NCI-H128 (cell line): ENCODE data around the gene PPP4C.
"Not testable (repeated sequence)": the region's sequence is repeated elsewhere in the genome, so short reads cannot be mapped to it uniquely, and the experiment has no call there.

Experiments used
- DNase-seq: peaks from one replicate; lab custom pipeline; 2025; ENCODE audit not compliant: unreplicated experiment; lab: John Stamatoyannopoulos, UW

The PPP4C gene

DNA sequence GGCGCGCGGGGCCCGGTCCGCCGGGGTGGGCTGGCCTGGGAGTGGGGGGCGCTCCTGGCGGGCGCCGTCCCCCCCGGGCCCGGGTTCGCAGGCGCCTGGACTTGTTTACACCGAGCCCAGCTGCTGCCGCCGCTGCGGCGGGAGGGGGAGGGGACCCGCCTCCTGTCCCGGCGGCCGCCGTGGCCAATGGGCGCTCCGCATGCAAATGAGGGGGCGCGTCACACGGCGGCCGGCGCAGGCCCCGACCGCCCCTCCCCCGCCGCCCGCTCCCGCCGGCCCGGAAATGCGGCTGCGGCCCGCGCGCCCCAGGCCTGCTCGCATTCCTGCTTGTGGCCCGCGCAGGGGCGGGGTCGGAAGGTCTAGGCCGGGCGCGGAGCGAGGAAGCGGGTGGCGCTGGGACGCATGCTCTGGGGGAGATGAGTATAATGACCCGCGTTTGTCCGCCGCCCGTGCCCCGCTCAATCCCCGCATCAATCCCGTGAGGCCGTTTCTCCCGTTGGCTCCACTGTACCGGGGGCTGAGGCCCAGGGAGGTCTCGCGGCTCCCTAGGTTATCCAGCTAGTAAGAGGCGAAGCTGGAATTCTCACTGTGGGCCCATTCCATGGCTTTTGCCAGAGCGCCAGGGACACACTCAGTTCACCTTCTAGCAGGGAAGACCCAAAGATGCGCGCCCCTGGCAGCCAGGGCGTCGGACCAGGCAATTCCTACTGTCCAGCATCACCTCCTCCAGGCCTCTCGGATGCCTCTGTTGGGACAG lies 20.5 kb downstream of the PPP4C start, which contains the start of gene YPEL3:
Gene YPEL3, minus strand, starts transcription at position 109 of the 757 bp plus-strand sequence. CDS start 731 bp downstream, outside the sequence.
- peak; percentile 41 for DNase-seq

DNA sequence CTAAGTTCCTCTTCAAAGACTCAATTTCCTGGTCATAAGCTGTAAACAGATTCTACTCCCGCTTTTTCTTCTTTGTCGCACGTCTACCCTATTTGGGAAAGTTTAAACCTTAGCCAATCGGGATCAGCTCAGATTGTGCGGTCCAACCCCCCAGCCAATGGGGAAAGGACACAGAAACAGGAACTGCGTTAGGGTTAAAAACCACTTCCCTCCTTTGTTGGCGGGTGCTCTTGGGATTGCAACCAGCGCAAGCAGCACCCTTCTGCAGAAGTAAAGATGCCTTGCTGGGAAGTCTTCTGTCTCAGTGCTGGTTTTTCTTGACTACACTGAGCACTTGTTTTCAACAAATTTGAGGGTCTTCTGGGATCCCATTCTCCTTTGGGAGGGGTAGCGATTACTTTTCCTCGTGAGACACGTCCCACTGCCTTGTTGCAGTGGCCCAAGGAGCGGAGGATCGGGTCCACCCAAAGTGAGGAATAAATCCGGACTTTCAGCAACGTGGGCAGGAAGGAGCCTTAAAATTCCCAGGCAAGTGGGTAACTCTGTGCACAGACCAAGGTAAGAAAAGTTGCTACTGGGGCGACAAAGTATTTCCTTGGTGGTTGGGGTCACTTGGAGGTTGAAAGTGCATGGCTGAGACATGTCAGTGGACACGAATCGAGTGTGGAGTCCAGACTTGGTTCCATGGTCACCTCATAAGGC lies 21.2 kb downstream of the PPP4C start:
- DNase-seq: no peak

DNA sequence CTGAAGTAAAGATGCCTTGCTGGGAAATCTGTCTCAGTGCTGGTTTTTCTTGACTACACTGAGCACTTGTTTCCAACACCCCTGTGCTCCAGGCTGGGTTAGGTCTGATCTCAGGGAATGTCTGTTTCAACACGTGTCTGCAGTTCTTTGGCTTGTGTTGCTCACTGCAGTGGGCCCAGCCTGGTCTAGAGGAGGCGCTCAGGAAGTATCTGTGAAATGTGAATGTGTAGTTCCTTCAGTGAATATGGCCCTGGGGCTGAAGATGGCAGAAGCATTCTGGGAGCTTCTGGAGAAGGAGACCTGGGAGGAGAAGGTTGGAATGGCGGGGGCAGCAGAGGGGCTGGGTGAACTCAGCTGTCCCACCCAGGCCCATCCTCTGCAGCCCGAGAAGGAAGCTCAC lies 28.3 kb downstream of the PPP4C start:
- no peak for DNase-seq

DNA sequence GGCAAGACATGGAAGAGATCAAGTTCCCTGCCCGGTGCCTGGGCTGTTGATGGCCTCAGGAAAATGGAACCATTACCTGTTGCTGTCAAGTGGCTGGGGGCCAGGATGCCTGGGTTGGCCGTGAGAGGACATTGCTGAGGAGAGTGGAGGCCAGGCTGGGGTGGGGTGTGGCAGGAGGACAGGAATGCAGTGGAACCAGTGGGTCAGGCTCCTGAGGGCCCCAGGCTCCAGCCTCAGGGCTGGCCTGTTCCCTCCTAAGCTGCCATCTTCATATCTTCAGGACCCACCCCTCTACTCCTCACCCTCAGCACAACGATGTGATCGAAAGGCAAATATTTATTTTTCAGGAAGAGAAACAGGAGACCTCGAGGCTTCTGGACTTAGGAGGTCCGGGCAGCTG lies 28.7 kb downstream of the PPP4C start:
- DNase-seq: no peak

DNA sequence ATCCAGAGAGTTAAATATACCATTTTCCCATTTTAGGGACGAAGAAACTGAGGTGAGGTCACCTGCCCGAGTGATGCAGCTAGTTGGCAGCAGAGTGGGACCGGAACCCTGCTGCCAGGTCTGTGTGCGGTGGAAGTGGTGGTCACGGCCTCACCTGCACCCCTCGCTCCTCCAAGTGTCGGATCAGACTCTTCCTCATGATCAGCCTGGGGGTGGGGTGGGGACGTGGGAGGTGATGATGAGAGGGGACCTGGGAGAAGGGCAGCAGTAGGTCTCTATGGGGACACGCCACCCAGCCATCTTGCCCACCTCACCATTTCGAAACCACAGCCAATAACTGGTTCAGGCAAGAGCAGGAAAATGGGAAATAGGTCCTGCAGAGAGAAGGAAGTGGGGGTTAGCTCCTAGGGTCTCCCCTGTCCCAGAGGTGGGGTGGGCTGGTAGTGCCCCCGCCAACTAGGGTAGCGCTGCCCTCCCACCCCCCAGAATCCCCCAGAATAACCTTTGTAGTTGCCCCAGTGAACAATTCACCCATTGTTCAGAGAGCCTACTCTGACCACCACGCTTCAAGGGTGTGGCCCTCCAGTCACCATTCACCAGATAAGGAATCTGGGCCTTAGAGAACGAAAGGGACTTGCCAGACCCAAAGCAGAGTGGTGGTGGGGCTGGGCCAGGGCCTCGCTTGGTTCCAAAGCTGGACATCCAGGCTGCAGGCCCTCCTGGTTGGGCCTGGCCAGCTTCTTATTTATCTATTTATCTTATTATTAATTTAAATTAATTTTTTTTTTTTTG lies 32.5 kb downstream of the PPP4C start:
- no peak for DNase-seq

DNA sequence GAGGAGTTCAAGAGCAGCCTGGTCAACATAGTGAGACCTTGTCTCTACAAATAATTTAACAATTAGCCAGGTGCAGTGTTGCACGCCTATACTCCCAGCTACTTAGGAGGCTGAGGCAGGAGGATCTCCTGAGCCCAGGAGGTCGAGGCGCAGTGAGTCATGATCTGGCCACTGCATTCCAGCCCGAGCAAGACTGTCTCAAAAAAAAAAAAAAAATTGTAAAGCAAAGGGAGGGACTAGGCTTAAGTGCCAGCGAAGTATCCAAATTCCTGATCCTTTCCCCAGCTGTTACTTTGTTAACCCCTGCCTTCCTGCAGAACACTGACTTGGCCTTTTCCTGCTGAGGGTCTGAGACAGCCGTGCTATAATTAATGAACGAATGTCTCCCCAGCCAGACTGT lies 34.9 kb downstream of the PPP4C start:
- DNase-seq: no peak

DNA sequence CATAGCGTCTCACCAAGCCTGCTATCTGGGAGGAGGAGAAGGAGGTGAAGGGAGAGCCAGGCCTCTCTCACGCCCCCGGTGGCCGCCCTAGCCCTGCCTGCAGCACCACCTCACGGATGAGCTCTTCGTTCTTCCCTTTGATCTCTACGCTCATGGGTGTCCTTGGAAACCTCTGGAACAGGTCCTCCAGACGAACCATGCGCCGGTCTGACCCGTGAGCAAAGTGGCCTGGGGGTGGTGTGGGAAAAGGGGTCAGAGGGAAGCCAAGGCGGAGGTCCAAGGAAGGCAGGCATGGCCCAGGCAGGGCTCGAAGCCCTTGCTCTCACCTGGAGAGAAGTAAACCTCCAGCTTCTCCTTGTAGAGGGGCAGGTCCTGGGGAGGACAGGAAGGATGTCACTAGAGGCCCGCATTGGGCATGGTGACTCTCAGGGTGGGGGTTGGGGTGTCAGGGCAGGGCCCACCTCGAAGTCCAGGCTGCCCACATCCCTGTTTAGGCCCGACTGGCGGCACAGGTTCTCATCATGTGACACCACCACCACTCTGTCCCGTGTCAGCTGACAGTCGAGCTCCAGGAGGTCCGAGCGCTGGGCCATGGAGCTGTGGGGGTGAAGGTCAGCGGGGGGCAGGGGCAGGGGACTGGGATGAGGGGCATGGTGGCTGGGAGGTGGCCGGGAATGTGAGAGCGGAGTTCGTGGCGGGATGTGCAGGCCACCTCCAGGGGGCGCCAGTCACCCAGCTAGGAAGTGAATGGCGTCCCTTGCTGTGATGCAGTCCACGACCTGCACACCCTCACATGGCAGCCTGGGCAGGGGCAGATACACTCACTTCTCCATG lies 36.6 kb downstream of the PPP4C start:
- DNase-seq: no peak

DNA sequence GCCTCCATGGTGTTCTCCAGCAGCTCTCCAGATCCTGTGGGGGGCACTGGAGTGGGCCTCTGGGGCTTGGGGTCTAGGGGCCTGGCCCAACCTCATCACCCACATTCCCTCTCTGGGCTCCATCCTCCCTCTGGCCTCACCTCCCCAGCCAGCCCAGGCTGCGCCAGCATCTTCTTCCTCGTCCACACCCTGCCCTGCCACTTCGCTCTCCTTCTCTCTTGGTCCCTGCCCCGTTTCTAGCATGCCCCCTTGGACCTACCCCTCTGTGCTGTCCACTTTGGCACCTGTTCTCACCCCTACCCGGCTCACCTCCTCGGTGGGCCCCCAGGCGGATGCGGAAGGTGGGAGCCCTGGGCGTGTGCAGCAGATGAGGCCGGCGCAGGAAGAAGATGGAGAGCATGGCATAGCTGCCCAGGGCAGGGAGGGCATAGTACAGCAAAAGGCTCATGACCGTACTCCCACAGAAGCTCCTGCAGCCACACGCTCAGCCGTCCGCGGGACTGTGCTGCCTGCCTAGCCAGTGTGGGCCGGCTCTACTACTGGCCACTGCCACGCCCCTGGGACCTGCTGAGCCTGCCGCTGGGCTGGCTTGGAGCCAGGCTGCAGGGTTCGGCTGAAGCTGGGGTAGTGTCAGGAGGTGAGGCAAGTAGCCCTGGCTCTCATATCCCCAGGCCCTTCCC lies 37.4 kb downstream of the PPP4C start, which contains the start of gene GDPD3:
Gene GDPD3, minus strand, starts transcription at position 507 of the 680 bp plus-strand sequence. Its CDS starts 59 bp downstream, at position 448.
- no peak for DNase-seq

DNA sequence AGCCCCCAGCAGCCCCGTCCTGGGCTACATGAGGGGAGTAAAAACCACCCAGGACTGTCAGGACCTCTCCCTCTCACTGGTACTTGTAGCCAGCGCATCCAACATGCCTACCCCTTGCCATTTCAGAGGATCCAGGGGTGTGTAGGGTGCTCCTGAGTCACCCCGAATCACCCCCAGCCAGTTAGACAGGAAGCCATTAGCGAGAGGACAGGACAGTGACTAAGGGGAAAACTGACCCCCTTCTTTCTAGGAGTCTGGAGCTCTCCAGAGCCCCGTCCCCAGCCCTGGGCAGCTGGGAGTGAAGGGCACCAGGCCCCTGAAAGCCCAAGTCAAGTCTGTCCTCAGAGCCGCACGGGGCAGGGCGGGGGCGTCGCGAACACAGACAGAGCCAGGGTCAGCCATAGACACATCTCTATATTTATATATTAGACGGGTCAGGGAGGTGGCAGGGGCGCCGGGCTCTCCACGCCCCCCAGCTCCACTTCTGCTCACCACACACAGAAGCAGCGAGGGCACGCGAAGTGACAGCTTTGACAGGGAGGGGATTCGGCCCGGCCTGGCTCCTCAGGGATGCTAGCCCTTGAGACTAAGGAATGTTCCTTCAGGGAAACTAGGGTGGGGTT lies 38.0 kb downstream of the PPP4C start:
- no peak for DNase-seq

DNA sequence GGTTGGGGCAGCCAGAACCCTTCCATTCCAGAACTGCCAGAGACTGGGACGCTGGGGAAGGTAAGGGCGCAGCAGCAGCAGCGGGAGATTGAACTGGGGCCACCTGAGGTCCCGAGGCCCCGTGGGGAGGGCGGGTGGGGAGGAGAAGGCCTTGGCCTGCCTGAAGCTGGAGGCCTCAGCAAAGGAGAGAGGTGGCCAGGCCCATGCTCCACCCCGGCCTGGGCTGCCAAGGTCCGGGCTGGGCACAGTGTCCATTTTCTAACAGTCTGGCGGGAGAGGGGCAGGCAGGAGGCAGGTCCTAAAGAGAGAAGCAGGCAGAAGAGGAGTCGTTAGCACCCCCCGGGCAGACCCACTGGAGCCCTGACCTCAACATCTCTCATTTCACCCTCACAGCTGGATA lies 38.6 kb downstream of the PPP4C start:
- DNase-seq: no peak

DNA sequence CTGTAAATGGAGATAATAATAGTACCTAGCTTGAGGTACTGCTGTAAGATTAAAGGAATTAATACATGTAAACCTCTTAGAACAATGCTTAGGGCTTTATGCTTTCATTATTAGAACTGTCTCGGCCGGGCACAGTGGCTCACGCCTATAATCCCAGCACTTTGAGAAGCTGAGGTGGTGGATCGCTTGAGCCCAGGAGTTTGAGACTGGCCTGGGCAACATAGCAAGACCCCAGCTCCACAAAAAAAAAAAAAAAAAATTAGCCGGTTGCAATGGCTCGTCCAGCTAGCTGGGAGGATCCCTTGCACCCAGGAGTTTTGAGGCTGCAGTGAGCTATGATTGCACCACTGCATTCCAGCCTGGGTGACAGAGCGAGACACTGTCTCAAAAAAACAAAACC lies 39.0 kb downstream of the PPP4C start:
- DNase-seq: not testable (repeated sequence)

DNA sequence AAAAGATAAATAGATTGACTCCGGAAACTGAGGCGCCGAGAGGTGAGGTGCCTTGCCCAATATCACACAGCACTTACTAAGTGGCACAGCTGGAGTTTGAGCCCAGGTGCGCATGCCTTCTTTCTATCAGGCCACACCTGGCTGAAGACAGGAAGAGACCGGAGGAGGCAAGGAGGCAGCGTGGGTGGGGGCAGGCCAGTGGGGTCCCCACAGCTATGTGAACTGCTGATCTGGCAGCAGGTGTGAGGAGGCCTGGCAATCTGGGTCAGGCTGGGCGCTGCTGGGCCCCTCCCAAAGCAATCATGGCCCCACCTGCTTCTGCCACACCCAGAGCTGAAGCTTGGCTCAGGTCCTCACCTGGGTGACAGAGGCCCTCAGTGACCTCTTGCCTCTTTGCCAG lies 39.4 kb downstream of the PPP4C start:
- DNase-seq: no peak

DNA sequence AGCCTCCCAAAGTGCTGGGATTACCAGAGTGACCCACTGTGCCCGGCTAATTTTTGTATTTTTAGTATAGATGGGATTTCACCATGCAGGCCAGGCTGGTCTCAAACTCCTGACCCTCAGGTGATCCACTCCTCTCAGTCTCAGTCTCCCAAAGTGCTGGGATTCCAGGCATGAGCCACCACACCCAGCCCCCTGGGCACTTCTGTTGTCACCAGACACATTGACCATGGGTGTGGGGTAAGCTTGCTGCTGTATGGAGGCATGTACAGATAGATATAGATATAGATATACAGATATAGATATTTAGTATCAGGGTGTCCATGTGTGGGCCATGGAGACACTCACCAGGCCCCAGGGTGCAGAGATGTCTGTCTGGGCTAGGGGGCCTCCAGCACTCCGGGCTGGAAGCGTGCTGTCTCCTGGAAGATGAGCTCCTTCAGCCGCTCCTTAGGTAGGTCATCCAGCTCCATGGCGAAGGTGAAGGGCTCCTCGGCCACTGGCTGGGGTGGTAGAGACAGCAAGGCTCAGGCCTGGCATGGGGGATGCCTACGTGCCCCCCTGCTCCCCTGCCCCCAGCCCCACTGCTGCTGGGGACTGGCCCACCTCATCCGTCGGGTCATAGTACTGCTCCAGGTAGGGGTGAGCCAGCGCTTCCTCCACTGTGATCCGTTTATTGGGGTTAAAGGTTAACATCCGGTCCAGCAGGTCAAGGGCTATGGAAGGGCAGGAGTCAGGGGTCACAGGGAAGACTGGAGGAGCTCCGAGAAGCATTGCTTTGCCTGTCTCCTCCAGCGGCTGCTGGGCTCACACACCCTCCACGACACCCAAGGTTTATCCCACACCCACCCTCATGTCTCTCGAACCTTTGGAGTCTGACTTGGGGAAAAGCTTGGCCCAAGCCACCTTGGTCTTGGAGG lies 40.8 kb downstream of the PPP4C start:
- no peak for DNase-seq

DNA sequence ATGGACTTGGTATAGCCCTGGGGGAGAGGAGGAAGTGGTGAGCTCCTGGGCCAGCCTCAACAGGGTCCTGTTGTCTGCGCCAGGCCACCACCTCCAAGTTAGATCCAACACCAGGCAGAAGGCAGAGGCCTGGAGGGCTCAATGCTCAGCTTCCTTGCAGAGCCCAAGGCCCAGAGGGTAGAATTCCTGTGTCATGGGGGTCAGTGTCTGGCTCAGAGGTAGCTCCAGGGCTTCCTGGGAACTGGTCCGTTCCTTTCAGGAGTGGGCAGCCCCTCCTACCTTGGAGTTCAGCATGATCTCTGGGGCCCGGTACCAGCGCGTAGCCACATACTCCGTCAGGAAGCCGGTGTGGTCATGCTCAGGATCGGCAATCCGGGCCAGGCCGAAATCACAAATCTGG lies 42.0 kb downstream of the PPP4C start:
- DNase-seq: no peak

DNA sequence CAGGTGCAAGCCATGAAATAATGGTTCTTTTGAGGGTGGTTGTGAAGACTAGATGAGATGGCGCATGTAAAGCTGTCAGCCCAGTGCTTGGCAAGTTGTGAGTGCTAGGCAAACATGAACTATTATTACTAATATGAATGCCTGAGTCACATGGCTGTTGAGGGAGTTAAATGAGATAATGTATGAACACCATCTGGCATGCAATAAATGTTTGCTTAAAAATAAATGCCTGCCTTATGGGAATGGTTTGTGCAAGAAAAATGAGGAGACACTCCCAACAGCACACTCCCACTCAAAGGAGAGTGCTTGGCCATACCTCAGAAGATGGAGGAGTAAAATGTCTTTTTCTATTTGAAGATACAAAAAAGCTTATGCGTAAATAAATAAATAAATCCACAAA lies 43.6 kb downstream of the PPP4C start:
- no peak for DNase-seq

DNA sequence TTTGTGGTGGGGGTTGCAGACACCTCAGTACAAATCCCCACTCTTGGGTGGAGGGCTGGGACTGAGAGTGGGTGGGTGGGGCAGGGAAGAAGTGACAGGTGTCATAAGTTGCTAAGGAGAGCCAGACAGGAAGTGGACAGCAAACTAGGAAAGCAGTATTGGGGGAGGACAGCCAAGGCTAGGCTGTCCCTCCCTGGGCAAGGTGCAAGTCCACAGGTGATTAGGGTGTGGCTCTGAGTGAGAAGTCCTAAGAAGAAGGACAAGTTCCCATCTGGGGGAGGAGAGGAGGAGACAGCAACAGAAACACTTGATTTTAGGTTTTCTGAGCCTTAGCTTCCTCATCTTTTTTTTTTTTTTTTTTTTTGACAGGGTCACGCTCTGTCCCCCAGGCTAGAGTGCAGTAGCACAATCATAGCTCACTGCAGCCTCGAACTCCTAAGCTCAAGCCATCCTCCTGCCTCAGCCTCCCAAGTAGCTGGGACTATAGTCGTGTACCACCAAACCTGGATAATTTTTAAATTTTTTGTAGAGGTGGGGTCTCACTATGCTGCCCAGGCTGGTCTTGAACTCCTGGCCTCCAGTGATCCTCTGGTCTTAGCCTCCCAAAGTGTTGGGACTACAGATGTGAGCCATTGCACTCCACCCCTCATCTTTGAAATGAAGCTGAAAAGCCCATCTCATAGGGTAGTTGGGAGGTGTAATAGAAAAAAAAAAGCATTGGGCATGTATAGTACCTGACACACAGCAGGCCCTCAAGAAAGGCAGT lies 44.7 kb downstream of the PPP4C start:
- DNase-seq: no peak

DNA sequence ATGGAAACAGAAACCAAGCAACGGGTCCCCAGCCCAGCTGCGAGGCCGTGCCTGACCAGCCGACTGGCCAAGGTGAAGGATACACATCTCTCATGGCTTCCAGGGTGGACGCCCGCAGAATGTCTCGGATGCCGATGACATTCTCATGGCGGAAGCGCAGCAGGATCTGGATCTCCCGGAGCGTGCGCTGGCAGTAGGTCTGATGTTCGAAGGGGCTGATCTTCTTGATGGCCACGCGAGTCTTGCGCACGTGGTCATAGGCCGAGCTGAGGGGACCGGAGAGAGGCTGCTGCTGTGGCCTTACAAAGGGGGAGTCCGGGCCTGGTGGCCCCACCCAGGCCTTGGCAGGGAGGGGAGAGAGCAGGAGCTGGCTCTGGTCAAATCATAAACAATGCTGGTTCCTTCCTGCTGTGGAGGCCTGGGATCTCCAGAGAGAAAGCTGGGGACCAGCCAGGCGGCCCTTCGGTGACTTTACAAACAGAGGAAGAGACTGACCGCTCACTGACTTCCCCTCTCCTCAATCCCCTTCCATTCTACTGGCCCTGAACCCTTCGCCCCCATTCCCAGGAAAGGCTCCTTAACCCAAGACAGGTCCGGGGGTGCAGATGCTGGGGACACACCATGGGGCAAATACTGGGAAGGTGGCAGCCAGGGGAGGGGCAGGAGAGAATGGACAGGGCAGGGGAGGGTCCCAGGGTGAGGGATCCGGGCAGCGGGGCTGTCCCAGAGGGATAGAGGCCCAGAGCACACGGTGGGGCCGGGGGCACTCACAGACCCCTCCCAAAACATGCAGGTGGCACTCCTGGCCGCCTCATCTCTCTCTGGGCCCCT lies 46.2 kb downstream of the PPP4C start:
- DNase-seq: no peak
